NT2/D1 (cell line): Measurements from ENCODE around the gene SLC12A1.

Experiments used
- YY1 ChIP-seq: IDR thresholded peaks from 2 replicates; pipeline ENCODE4 v1.6.1; 2011; ENCODE audit not compliant: insufficient read length, insufficient read depth
- ZNF274 ChIP-seq: IDR thresholded peaks from 2 replicates; pipeline ENCODE4 v1.6.1; 2011; ENCODE audit warnings: mild to moderate bottlenecking, low read depth, low read length

DNA sequence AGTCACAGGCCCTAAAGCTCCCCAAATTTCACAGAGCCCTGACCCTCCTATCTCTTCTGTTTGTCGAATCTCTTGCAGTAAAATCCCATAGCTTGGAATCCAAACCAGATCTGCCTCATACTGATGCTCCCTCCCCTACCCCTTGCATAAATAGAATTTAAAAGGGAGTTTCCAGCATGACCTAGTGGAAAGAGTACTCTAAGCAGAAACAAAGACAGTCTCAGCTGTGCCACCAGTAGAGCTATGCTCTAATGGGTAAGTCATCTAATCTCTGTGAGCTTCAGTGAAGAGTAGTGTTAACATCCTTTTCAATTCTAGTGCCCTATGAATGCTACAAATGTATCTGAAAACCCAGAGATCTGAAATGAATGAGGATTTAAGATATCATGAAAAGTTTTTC lies 4.0 kb upstream of the SLC12A1 start:
- TF ChIP-seq YY1 (no peak), ZNF274 (no peak)
